K562 (cell line): Measurements from ENCODE around the gene OR2W3. TPM values are rescaled to one million over a fixed set of nuclear protein-coding genes. Genes with fewer than 3 reads are reported as not detected.

Source experiments
- ATAC-seq: fragments of 200-7000 bp; cut with Tn5 transposase; 3 replicates; pipeline ENCODE4 v1.9.1; 2020; ENCODE audit warnings: moderate library complexity
- BruUV-seq: library from RNA; stranded (reverse); fragments of 400-500 nt; replicated peaks from 2 replicates; lab custom pipeline; 2021; lab: Mats Ljungman, UMichigan
- CTCF ChIA-PET: fragments of 300-600 bp; formaldehyde crosslinking; extraction: SDS; loops from one replicate; lab custom pipeline; 2021; ENCODE audit warnings: low intra/inter-chr PET ratio; lab: Yijun Ruan, JAX
- POLR2A ChIA-PET: fragments of 300-600, 350-650 bp; sonication (Branson Sonifier 250); formaldehyde crosslinking; extraction: SDS; loops from one replicate; lab custom pipeline; 2021; ENCODE audit warnings: antibody characterized with exemption, inconsistent platforms; lab: Yijun Ruan, JAX
- DNase-seq, 4 experiments: peaks; one replicate each; pipeline versions ENCODE4 v3.0.0 to v3.0.0-alpha.2; 2011 to 2018; ENCODE audit warnings: low spot score in 3 of 4, mixed read lengths in 3 of 4; ENCODE audit errors: extremely low read depth in 1 of 4
- FAIRE-seq: peaks from 2 replicates; lab custom pipeline; 2011; peaks lifted over from hg19 to GRCh38; lab: Jason Lieb, UNC
- H2AFZ ChIP-seq: 2 replicates; pipeline ENCODE4 v1.6.0; 2011; ENCODE audit warnings: low read depth, low read length, control low read depth, inconsistent platforms
- H3K27ac ChIP-seq: fragments of 200-600 bp; 3 replicates; pipeline ENCODE4 v1.8.0; 2011; ENCODE audit warnings: low read depth, mild to moderate bottlenecking, control low read depth, inconsistent platforms, low read length, moderate library complexity, mixed read lengths; ENCODE audit errors: extremely low read depth
- H3K27me3 ChIP-seq, 2 experiments: fragments of 300-600 bp in 1 of 2; 2 replicates in 1 of 2; 3 replicates in 1 of 2; pipeline versions ENCODE4 v1.6.0 to v1.8.0; 2011; ENCODE audit warnings: inconsistent platforms in 2 of 2, low read length in 2 of 2, mild to moderate bottlenecking in 1 of 2, mixed read lengths in 1 of 2, moderate library complexity in 1 of 2; ENCODE audit not compliant: control insufficient read depth in 2 of 2, insufficient read depth in 2 of 2
- H3K36me3 ChIP-seq: fragments of 300-600 bp; 3 replicates; pipeline ENCODE4 v1.8.0; 2011; ENCODE audit warnings: mild to moderate bottlenecking, low read length, inconsistent platforms; ENCODE audit not compliant: control insufficient read depth, insufficient read depth
- H3K4me1 ChIP-seq, 2 experiments: fragments of 200-600 bp in 1 of 2; replicated peaks in 1 of 2; 2 replicates in 1 of 2; 3 replicates in 1 of 2; pipeline versions ENCODE4 v1.5.1 to v1.8.0; 2011; ENCODE audit warnings: inconsistent platforms in 2 of 2, low read length in 2 of 2, mild to moderate bottlenecking in 1 of 2, mixed read lengths in 1 of 2, moderate library complexity in 1 of 2; ENCODE audit not compliant: control insufficient read depth in 2 of 2, insufficient read depth in 2 of 2
- H3K4me2 ChIP-seq: 2 replicates; pipeline ENCODE4 v1.6.1; 2011; ENCODE audit warnings: low read length, control low read depth, inconsistent platforms, mixed read lengths; ENCODE audit not compliant: insufficient read depth
- H3K4me3 ChIP-seq: fragments of 200-600 bp; sonication (generic), shearing (Covaris generic); 2 replicates; pipeline ENCODE4 v1.5.1; 2016; ENCODE audit warnings: control low read depth, inconsistent platforms
- H3K79me2 ChIP-seq: fragments of 200-600 bp; 3 replicates; pipeline ENCODE4 v1.8.0; 2011; ENCODE audit warnings: low read length, inconsistent platforms; ENCODE audit not compliant: control insufficient read depth, insufficient read depth
- H3K9ac ChIP-seq, 2 experiments: 2 replicates each; pipeline versions ENCODE4 v1.6.0 to v1.6.1; 2011; ENCODE audit warnings: low read depth in 2 of 2, low read length in 2 of 2, control low read depth in 1 of 2, inconsistent platforms in 1 of 2, mild to moderate bottlenecking in 1 of 2, mixed read lengths in 1 of 2; ENCODE audit not compliant: insufficient read depth in 1 of 2
- H3K9me1 ChIP-seq: one replicate; pipeline ENCODE4 v1.6.0; 2011; ENCODE audit warnings: inconsistent platforms, mild to moderate bottlenecking, low read length, moderate library complexity; ENCODE audit not compliant: control insufficient read depth, insufficient read depth
- H3K9me3 ChIP-seq: replicated peaks from 2 replicates; pipeline ENCODE4 v1.5.1; 2011; ENCODE audit warnings: low read depth, low read length, inconsistent platforms; ENCODE audit not compliant: control insufficient read depth, insufficient read depth
- H4K20me1 ChIP-seq: replicated peaks from 2 replicates; pipeline ENCODE4 v1.6.1; 2011; ENCODE audit warnings: low read length, inconsistent platforms, mixed read lengths; ENCODE audit not compliant: control insufficient read depth, insufficient read depth
- CC2D1A ChIP-seq: fragments of 450-650 bp; IDR thresholded peaks from 2 replicates; pipeline ENCODE4 v1.6.1; 2017; ENCODE audit warnings: mild to moderate bottlenecking
- CHD2 ChIP-seq: IDR thresholded peaks from 2 replicates; pipeline ENCODE4 v1.6.1; 2011; ENCODE audit warnings: low read depth, low read length
- E2F3 ChIP-seq: fragments of 250-450 bp; sonication (Bioruptor Pico); IDR thresholded peaks from 2 replicates; pipeline ENCODE4 v1.4.0; 2020; ENCODE audit warnings: mild to moderate bottlenecking
- HDAC1 ChIP-seq, 2 experiments: fragments of 450-650 bp; IDR thresholded peaks; 2 replicates each; pipeline ENCODE4 v1.6.1; 2016 to 2017; ENCODE audit warnings: inconsistent platforms in 1 of 2, mild to moderate bottlenecking in 1 of 2, moderate library complexity in 1 of 2
- HDAC8 ChIP-seq: fragments of 450-650 bp; IDR thresholded peaks from 2 replicates; pipeline ENCODE4 v1.6.1; 2016; ENCODE audit warnings: mild to moderate bottlenecking, missing genetic modification characterization, moderate library complexity, missing compliant biosample characterization
- HDGF ChIP-seq: fragments of 450-650 bp; IDR thresholded peaks from 2 replicates; pipeline ENCODE4 v1.6.1; 2016
- KAT7 ChIP-seq: sonication (generic); formaldehyde crosslinking; IDR thresholded peaks from 2 replicates; pipeline ENCODE4 v1.8.0; 2022; ENCODE audit warnings: missing genetic modification reagents, mild to moderate bottlenecking, borderline replicate concordance
- KAT8 ChIP-seq: fragments of 450-650 bp; IDR thresholded peaks from 2 replicates; pipeline ENCODE4 v1.6.1; 2016; ENCODE audit warnings: low read depth, mild to moderate bottlenecking
- KLF10 ChIP-seq: fragments of 250-450 bp; sonication (Bioruptor Pico); IDR thresholded peaks from 2 replicates; pipeline ENCODE4 v1.6.1; 2021; ENCODE audit warnings: matching md5 sums
- MTA3 ChIP-seq: fragments of 450-650 bp; formaldehyde crosslinking; IDR thresholded peaks from 2 replicates; pipeline ENCODE4 v1.6.1; 2017; ENCODE audit warnings: mild to moderate bottlenecking, borderline replicate concordance
- NKRF ChIP-seq: fragments of 450-650 bp; IDR thresholded peaks from 2 replicates; pipeline ENCODE4 v1.6.1; 2016; ENCODE audit warnings: borderline replicate concordance
- PHB2 ChIP-seq: fragments of 450-650 bp; IDR thresholded peaks from 2 replicates; pipeline ENCODE4 v1.6.1; 2017; ENCODE audit warnings: low read depth
- POLR2B ChIP-seq: fragments of 450-650 bp; IDR thresholded peaks from 2 replicates; pipeline ENCODE4 v1.6.1; 2018; ENCODE audit warnings: low read depth; ENCODE audit not compliant: partially characterized antibody
- SETDB1 ChIP-seq: IDR thresholded peaks from one replicate; pipeline ENCODE4 v1.6.1; 2012; ENCODE audit warnings: low read length, control low read depth, inconsistent platforms
- SMARCE1 ChIP-seq: fragments of 450-650 bp; IDR thresholded peaks from 2 replicates; pipeline ENCODE4 v1.7.1; 2016; ENCODE audit warnings: mild to moderate bottlenecking
- SP1 ChIP-seq: sonication (generic); formaldehyde crosslinking; IDR thresholded peaks from 2 replicates; pipeline ENCODE4 v1.8.1; 2022; ENCODE audit warnings: mild to moderate bottlenecking, missing genetic modification reagents
- XRCC4 ChIP-seq: IDR thresholded peaks from one replicate; pipeline ENCODE4 v1.6.1; 2011; ENCODE audit not compliant: insufficient read depth, insufficient read length; ENCODE audit errors: extremely low read depth
- ZFX ChIP-seq: sonication (generic); formaldehyde crosslinking; IDR thresholded peaks from 2 replicates; pipeline ENCODE4 v1.8.0; 2022; ENCODE audit warnings: mild to moderate bottlenecking, missing genetic modification reagents, moderate library complexity
- ZMIZ1 ChIP-seq, 2 experiments: fragments of 150-350 bp in 1 of 2; IDR thresholded peaks; 2 replicates each; pipeline ENCODE4 v1.6.1; 2012 to 2016; ENCODE audit warnings: low read depth in 2 of 2, low read length in 2 of 2, mild to moderate bottlenecking in 1 of 2, moderate library complexity in 1 of 2
- ZNF124 ChIP-seq: sonication (generic); formaldehyde crosslinking; IDR thresholded peaks from 2 replicates; pipeline ENCODE4 v1.8.1; 2022; ENCODE audit warnings: missing genetic modification reagents
- WGBS: fragments of 100-300 bp; shearing (Covaris generic); methylation state at CpG from one replicate; pipeline ENCODE4 v1.1.6; 2016; ENCODE audit warnings: low coverage, mixed read lengths; ENCODE audit not compliant: insufficient coverage; ENCODE audit errors: missing lambda C conversion rate; 5-methylcytosine and 5-hydroxymethylcytosine counted together
- in situ Hi-C: fragments of 300-500 bp; cut with MboI; formaldehyde crosslinking; loops from 4 replicates; pipeline ENCODE4 v1.15.0; 2018; ENCODE audit warnings: inconsistent platforms, mixed read lengths
- intact Hi-C: fragments of 100-400 bp; cut with micrococcal nuclease; formaldehyde crosslinking; loops from 2 replicates; pipeline ENCODE4 v1.14.2; 2022
- polyA plus RNA-seq, 8 experiments: library from polyadenylated mRNA; depleted of rRNA in 4 of 8; stranded (reverse) in 5 of 8; unstranded in 3 of 8; fragments of >200 nt; fragmentation: Nextera tagmentation in 2 of 8; fragmentation: Illumina TruSeq in 1 of 8; extraction: Ambion mirVana in 2 of 8; extraction: Trizol in 1 of 8; gene quantifications; 2 replicates each; pipeline versions ENCODE4 v1.2.1 to v1.2.3, GENCODE V29; 2011 to 2014; ENCODE audit warnings: inconsistent platforms in 1 of 8, missing spikeins in 1 of 8
- total RNA-seq, 7 experiments: library from RNA; depleted of rRNA in 6 of 7; stranded (reverse); fragments of >200 nt in 6 of 7; fragmentation: Illumina TruSeq in 2 of 7; extraction: Trizol in 2 of 7; gene quantifications; 2 replicates each; pipeline versions ENCODE4 v1.2.1 to v1.2.3, GENCODE V29; 2011 to 2021; ENCODE audit warnings: low replicate concordance in 1 of 7

The OR2W3 gene
- total and polyA plus RNA-seq, 9 of the 15 experiments (the other 6 are each of a cell fraction or from before 2014, with no cell fraction given) = 0.67 to 7.6 (median 3.7) TPM

- TF ChIP-seq NKRF (no peak), XRCC4 (no peak), ZMIZ1 (IDR thresholded peaks at IDR 0.05; ENCODE audit: low read depth in 2 of 2, low read length in 2 of 2) (no peak)
Observed at GRCh38 chr1:247895163-247895637, at the start of gene OR2W3 (continued).

GRCh38 chr1:247845693-247846017, 49.7 kb upstream of the OR2W3 start:
- Histone ChIP-seq H3K36me3 (no peaks in the 10 kb centered on the region), H4K20me1 (no peaks in the 10 kb centered on the region), H3K27ac (no peak overlapping the region), H3K4me3 (no peak overlapping the region), H3K9me3 (no peaks in the 10 kb centered on the region), H3K4me1 (peaks cover 0 to 15% of the 10 kb centered on the region in 2 experiments; a peak in 4 of 5 replicates), H3K79me2 (no peaks in the 10 kb centered on the region), H3K4me2 (peak overlapping the region; percentile 60), H3K27me3 (no peaks in the 10 kb centered on the region; a peak in 1 of 5 replicates), H3K9ac (no peak overlapping the region), H2AFZ (peak overlapping the region; percentile 65), H3K9me1 (no peaks in the 10 kb centered on the region)
- DNase-seq = no peak
- in situ Hi-C loops = no loop called here
- CTCF ChIA-PET = no interaction called here
- intact Hi-C loops = no loop called here
- BruUV-seq = no TSS peak
- POLR2A ChIA-PET = interaction anchor here (1.9 kb wide), 1 partner anchor 11 kb away, joined by 7 read pairs; the partner anchor contains the start of gene TRIM58
- no peak for FAIRE-seq
- WGBS = 3% methylated on average over 5 of the region's 5 CpGs
- ATAC-seq = peak; percentile 12
- no peak for TF ChIP-seq KLF10 (CRISPR knock-in tag)
- no peak for TF ChIP-seq KAT7 (CRISPR knock-in tag)
- TF ChIP-seq CHD2 = no peak
- no peak for TF ChIP-seq SETDB1
- TF ChIP-seq PHB2 = no peak
- 0 out of 4 replicates have a peak, but pooled peaks of 1 of the 2 experiments have one; percentile 13 for TF ChIP-seq HDAC1 (IDR thresholded peaks at IDR 0.05)
- TF ChIP-seq SP1 (CRISPR knock-in tag) = no peak
- TF ChIP-seq HDGF = no peak
- TF ChIP-seq ZFX = no peak
- no peak for TF ChIP-seq ZNF124 (CRISPR knock-in tag)
- TF ChIP-seq CC2D1A = no peak
- no peak for TF ChIP-seq POLR2B
- TF ChIP-seq MTA3 = 0 out of 2 replicates have a peak, but pooled peaks have one; percentile 33
- TF ChIP-seq HDAC8 = no peak
- TF ChIP-seq KAT8 = no peak
- 0 out of 2 replicates have a peak, but pooled peaks have one; percentile 29 for TF ChIP-seq SMARCE1
- TF ChIP-seq E2F3 (CRISPR knock-in tag) = no peak
